Gastroesophageal sphincter (tissue), 4 donors: ENCODE data around the gene FIBP. TPM values are rescaled to one million over a fixed set of nuclear protein-coding genes. Genes with fewer than 3 reads are reported as not detected.

Source experiments
- ATAC-seq: fragments of 150-250 bp; one replicate; pipeline ENCODE4 v1.9.1; 2016; ENCODE audit warnings: mild to moderate bottlenecking, moderate library complexity
- H3K27ac ChIP-seq, 4 donors: fragments of 200-600 bp; sonication (generic) in 3 of 4; 1 replicate in 3 of 4; 2 replicates in 1 of 4; pipeline ENCODE4 v1.5.1; 2016 to 2019
- H3K27me3 ChIP-seq: fragments of 200-600 bp; sonication (generic); one replicate; pipeline ENCODE4 v1.5.1; 2019
- H3K36me3 ChIP-seq, 2 donors: fragments of 200-600 bp; sonication (generic); one replicate each; pipeline ENCODE4 v1.5.1; 2019; ENCODE audit warnings: control low read depth in 1 of 2
- H3K4me1 ChIP-seq, 3 donors: fragments of 200-600 bp; sonication (generic); 1 replicate in 2 of 3; 2 replicates in 1 of 3; pipeline ENCODE4 v1.5.1; 2016 to 2019; ENCODE audit warnings: control low read depth in 2 of 3
- H3K4me3 ChIP-seq, 2 donors: fragments of 200-600 bp; sonication (generic); one replicate each; pipeline ENCODE4 v1.5.1; 2019; ENCODE audit warnings: mild to moderate bottlenecking in 1 of 2, moderate library complexity in 1 of 2
- H3K9me3 ChIP-seq, 3 donors: fragments of 200-600 bp; sonication (generic); one replicate each; pipeline ENCODE4 v1.5.1; 2017 to 2019; ENCODE audit warnings: control low read depth in 2 of 3
- EP300 ChIP-seq: sonication (generic); formaldehyde crosslinking; IDR thresholded peaks from one replicate; pipeline ENCODE4 v1.6.1; 2017; ENCODE audit warnings: antibody characterized with exemption, mild to moderate bottlenecking
- POLR2A ChIP-seq, 2 donors: fragments of 450-650 bp; IDR thresholded peaks; one replicate each; pipeline ENCODE4 v1.6.1; 2017; ENCODE audit warnings: antibody characterized with exemption in 2 of 2, mild to moderate bottlenecking in 2 of 2, moderate library complexity in 1 of 2
- POLR2AphosphoS5 ChIP-seq: sonication (generic); formaldehyde crosslinking; IDR thresholded peaks from one replicate; pipeline ENCODE4 v1.6.1; 2017; ENCODE audit warnings: antibody characterized with exemption
- WGBS, 2 donors: methylation state at CpG; one replicate each; pipeline ENCODE4 v1.1.5; 2018; ENCODE audit warnings: low coverage in 1 of 2; 5-methylcytosine and 5-hydroxymethylcytosine counted together
- total RNA-seq, 4 donors: library from RNA; depleted of rRNA; stranded (reverse); fragments of >200 nt; gene quantifications; one replicate each; pipeline ENCODE4 v1.1.0, GENCODE V29; 2016
- TF ChIP-seq, protein P1 (sequence below), 4 experiments: fragments of 200-600 bp in 2 of 4; fragments of 450-650 bp in 2 of 4; sonication (generic) in 1 of 4; IDR thresholded peaks; one replicate each; pipeline ENCODE4 v1.5.1; 2017 to 2019; ENCODE audit warnings: antibody characterized with exemption in 4 of 4, mild to moderate bottlenecking in 2 of 4, moderate library complexity in 2 of 4

Gene FIBP
- total RNA-seq, 4 donors from 2014 or later: 35.2 to 62.3 (median 54.6) TPM

DNA sequence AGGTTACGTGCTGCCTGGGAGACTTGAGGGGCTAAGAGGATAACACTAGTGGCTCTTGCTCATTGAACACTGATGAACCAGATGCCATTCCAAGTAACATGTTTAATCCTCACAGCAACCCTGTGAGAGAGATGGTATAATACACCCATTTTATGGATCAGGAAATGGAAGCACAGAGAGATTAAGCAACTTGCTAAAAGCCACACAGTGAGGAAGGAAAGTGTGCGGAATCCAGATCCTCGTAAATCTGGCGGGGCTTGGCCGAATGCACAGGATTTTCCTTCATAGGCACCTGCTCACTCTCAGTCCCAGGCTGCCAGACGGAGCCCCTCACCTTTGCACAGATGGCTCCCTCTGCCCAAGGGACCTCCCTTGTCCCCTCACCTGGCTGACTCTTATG lies 19.6 kb upstream of the FIBP start:
- peaks cover 0 to 18% (median 11%) of the 10 kb centered on the region in 3 donors for H3K4me1 ChIP-seq
- no peaks in the 10 kb centered on the region for H3K27me3 ChIP-seq
- H3K27ac ChIP-seq: no peak overlapping the region
- H3K9me3 ChIP-seq: no peaks in the 10 kb centered on the region
- 73 to 89% methylated on average over 4 to 5 of the region's 6 CpGs for WGBS, 2 donors
- no peak for ATAC-seq
- H3K4me3 ChIP-seq: no peak overlapping the region
- no peaks in the 10 kb centered on the region for H3K36me3 ChIP-seq
- TF ChIP-seq POLR2AphosphoS5 (no peak), EP300 (no peak), POLR2A (IDR thresholded peaks at IDR 0.05) (no peak)
- TF ChIP-seq, protein P1, sequence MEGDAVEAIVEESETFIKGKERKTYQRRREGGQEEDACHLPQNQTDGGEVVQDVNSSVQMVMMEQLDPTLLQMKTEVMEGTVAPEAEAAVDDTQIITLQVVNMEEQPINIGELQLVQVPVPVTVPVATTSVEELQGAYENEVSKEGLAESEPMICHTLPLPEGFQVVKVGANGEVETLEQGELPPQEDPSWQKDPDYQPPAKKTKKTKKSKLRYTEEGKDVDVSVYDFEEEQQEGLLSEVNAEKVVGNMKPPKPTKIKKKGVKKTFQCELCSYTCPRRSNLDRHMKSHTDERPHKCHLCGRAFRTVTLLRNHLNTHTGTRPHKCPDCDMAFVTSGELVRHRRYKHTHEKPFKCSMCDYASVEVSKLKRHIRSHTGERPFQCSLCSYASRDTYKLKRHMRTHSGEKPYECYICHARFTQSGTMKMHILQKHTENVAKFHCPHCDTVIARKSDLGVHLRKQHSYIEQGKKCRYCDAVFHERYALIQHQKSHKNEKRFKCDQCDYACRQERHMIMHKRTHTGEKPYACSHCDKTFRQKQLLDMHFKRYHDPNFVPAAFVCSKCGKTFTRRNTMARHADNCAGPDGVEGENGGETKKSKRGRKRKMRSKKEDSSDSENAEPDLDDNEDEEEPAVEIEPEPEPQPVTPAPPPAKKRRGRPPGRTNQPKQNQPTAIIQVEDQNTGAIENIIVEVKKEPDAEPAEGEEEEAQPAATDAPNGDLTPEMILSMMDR (IDR thresholded peaks at IDR 0.05): no peak

DNA sequence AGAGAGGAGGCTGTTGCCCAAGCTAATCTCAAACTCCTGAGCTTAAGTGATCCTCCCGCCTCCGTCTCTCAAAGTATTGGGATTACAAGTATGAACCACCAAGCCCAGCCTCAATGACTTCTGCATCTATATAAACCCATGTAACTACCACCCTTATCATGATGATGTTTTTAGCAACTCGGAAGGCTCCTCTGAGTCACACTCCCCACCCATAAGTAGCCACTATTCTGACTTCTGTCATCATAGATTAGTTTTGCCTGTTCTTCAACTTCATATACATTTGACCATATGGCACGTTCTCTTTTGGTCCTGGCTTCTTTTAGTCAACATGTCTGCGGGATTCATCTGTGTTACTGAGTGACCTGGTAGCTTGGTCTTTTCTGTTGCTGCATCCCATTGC lies 18.3 kb upstream of the FIBP start:
- H3K4me3 ChIP-seq: no peak overlapping the region
- H3K4me1 ChIP-seq: peaks cover 0 to 6% (median 5%) of the 10 kb centered on the region in 3 donors
- H3K27ac ChIP-seq: no peak overlapping the region
- H3K27me3 ChIP-seq: no peaks in the 10 kb centered on the region
- H3K9me3 ChIP-seq: no peaks in the 10 kb centered on the region
- ATAC-seq: no peak
- H3K36me3 ChIP-seq: no peaks in the 10 kb centered on the region
- 82 to 90% methylated on average over 5 of the region's 5 CpGs for WGBS, 2 donors
- no peak for TF ChIP-seq POLR2AphosphoS5
- TF ChIP-seq EP300: no peak
- TF ChIP-seq, protein P1 (IDR thresholded peaks at IDR 0.05): no peak
- no peak for TF ChIP-seq POLR2A (IDR thresholded peaks at IDR 0.05)

DNA sequence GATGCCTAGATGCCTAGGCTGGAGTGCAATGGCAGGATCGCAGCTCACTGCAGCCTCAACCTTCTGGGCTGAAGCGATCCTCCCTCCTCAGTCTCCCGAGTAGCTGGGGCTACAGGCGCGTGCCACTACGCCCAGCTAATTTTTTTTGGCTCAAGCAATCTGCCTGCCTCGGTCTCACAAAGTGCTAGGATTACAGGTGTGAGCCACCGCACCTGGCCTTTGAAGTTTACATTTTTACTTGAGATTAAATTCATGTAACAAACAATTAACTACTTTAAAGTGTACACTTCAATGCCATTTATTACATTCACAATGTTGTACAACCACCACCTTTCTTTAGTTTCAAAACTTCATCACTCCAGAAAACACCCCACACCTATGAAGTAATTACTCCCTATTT lies 15.4 kb upstream of the FIBP start:
- WGBS, 2 donors: 72 to 73% methylated on average over 2 to 8 of the region's 8 CpGs
- H3K27me3 ChIP-seq: peaks cover 13% of the 10 kb centered on the region
- TF ChIP-seq, protein P1 (IDR thresholded peaks at IDR 0.05): no peak
- TF ChIP-seq EP300: no peak
- no peak for TF ChIP-seq POLR2AphosphoS5
- TF ChIP-seq POLR2A (IDR thresholded peaks at IDR 0.05): no peak
- no peak overlapping the region for H3K4me3 ChIP-seq
- no peak overlapping the region for H3K27ac ChIP-seq
- peaks cover 0 to 21% (median 7%) of the 10 kb centered on the region in 3 donors for H3K4me1 ChIP-seq
- no peaks in the 10 kb centered on the region for H3K36me3 ChIP-seq
- ATAC-seq: no peak
- no peaks in the 10 kb centered on the region for H3K9me3 ChIP-seq

DNA sequence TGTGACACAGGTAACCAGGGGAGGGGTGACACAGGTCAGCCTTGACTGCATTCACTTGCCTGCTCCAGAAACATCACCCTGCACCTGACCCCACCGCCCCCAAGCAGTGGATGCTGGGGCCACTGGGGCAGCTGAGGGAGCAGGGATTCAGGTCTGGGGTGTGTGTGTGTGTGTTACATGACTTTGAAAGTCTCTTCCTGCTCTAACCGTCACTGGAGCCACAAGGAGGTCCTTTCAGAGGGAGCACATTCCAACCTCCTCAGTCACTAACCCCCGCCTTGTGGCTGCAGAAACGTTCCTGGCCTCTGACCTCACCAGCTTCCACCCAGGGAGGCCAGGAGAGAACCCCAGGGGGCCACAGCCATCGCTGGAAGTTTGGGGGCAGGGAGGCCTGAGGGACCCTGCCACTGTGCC lies 14.8 kb upstream of the FIBP start:
- no peak overlapping the region for H3K27ac ChIP-seq
- H3K9me3 ChIP-seq: no peaks in the 10 kb centered on the region
- TF ChIP-seq EP300 (no peak), POLR2AphosphoS5 (no peak), POLR2A (IDR thresholded peaks at IDR 0.05) (no peak)
- TF ChIP-seq, protein P1 (IDR thresholded peaks at IDR 0.05): no peak
- WGBS, 2 donors: 50% methylated on average over 2 of the region's 5 CpGs; no CpG with 5 or more reads in 1 of the 2 donors
- peaks cover 13% of the 10 kb centered on the region for H3K27me3 ChIP-seq
- H3K4me1 ChIP-seq: peaks cover 0 to 21% (median 7%) of the 10 kb centered on the region in 3 donors
- no peak for ATAC-seq
- no peaks in the 10 kb centered on the region for H3K36me3 ChIP-seq
- H3K4me3 ChIP-seq: no peak overlapping the region

- no peak for TF ChIP-seq POLR2AphosphoS5
- TF ChIP-seq, protein P1 (IDR thresholded peaks at IDR 0.05): no peak
- no peak for TF ChIP-seq EP300
- no peak for TF ChIP-seq POLR2A (IDR thresholded peaks at IDR 0.05)
- H3K27ac ChIP-seq: peak overlapping the region in 3 of 4 donors; percentile 65 to 78 (median 70)
- peak overlapping the region in 1 of 2 donors; percentile 69 for H3K4me3 ChIP-seq
Observed at GRCh38 chr11:65900899-65901180, 12.6 kb upstream of the FIBP start.

More at GRCh38 chr11:65900899-65901180, 12.6 kb upstream of the FIBP start:
- 45 to 74% methylated on average over 2 to 9 of the region's 11 CpGs for WGBS, 2 donors
- H3K27me3 ChIP-seq: peaks cover 13% of the 10 kb centered on the region
- no peaks in the 10 kb centered on the region for H3K9me3 ChIP-seq
- no peak for ATAC-seq
- H3K4me1 ChIP-seq: peaks cover 0 to 21% (median 7%) of the 10 kb centered on the region in 3 donors
- H3K36me3 ChIP-seq: no peaks in the 10 kb centered on the region
